HG03439 (cell line): Measurements from ENCODE around the gene RAB35.

Experiments
- ATAC-seq: cut with Tn5 transposase; IDR thresholded peaks from one replicate; pipeline ENCODE4 v1.9.1; 2021; ENCODE audit warnings: mild to moderate bottlenecking, moderate library complexity; ENCODE audit not compliant: unreplicated experiment

Gene RAB35

DNA sequence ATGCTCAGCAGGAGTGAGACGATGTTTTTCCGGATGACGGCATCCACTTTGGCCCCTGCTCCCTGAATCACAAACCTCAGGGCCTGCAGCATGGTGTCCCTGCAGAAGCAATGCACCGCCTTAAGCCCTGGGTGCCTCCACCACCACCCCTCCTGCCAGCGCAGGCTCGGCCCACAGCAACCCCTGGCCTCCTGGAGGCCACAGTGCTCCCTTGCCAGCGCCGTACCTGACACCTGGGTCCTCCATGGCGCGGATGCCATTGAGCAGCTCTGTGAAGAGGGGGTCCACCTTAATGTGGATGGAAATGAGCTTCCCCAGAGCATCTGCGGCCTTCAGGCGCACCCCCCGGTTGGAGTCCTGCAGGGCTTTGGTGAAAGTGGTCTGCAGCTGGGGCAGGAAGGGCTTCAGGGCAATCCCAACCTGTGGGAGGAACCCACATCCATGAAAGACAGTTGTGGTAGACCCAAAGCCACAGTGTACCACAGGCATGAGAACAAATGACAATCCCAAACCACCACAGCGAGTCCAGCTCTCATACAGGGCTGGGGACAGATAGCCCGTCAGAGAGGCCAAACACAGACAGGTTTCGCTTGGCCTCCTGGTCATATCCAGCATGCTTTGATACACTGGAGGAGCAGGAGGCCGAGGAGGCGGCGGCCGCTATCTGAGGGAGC lies 17.9 kb upstream of the RAB35 start:
- no peak for ATAC-seq

DNA sequence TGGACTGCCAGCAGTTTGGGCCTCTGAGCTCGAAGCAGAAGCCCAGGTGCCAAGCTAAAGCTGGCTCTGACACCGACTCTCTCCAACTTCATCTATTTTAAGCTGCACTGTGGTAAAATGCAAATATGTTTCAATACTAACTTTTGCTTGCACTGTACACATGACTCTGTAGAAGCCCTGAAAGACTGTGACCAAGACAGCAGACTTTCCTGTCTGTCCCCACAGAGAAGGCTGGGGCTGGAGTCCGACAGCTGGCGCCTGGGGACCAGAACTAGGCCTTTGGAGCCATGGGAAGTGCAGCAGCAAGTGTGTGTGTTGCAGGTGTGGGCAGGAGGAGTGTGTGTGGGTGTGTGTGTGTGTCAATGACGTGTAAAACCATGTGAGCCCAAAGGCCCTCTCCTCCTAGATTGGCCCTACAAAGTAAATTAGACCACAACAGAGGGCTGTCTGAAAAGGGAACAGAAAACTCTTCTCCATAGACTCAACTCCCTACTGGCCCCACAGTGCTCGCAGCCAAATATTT lies 16.4 kb upstream of the RAB35 start:
- peak; percentile 84 for ATAC-seq

DNA sequence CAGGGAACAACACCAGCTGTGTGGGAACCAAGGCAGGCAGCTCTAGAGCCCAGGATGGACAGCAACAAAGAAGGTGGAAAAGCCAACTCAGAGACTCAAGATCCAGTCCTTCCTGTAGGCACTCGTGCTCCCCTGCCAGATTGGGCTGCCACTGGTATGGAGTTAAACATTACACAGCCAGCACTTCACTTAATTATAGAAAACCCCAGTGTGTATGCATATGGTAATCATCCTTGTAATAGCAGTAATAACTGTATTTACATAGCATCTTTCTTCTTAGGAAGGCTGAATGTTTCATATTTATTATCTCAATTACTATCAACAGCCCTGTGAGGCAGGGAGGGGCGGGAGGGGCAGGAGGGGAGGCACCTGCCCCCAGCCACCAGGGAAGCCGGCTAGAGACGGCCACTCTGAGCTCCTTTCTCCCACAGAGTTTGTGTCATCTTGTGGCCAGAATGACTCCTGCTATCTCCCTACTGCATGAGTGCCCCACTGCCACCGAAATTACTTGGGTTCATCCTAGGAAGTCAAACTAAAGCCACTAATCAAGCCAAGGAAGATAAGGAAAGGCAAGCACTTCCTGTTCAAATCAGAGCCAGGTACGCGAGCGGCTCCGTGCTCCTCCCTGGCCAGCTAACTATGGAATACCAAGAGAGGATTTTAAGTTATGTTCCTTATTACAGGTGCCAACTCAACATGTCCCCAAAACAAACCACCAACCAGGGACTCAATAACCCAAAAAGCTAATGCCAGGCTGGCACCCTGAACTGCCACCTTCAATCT lies 15.7 kb upstream of the RAB35 start:
- ATAC-seq, result no peak

DNA sequence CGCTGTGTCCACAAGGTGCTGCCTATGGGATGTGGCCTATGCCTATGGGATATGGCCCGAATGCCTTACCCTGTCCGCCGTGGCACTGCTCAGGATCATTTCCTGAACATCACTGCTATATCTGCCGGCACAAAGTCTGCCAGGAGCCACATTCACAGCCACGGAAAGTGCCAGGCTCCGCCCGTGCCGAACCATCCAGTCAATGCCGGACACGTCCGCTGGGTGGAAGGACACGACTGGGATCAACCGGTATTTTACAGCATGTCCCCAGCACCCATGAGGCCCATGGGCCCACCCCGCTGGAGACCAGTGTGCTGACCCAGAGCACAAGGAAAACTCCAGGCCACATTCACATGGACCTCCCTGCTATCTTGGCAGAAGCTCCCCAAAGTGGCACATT lies 14.6 kb upstream of the RAB35 start:
- ATAC-seq, result no peak

DNA sequence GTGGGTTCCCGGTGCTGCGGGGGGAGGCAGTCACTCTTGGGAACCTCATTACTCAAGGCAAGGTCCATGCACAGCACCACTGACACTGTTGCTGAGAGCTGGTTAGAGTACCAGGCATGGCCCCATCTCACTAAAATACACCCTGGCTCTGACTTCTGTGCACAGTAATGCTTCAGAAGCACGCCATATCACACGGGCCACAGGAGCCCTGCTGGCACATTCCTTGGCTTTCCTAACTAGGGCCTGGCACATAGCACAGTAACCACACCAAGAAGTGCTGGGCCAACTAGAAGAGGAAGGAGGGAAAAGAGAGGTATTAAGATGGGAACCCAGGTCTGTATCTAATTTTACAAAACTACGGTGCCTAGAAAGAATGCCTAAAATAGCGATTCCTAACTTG lies 13.5 kb upstream of the RAB35 start:
- no peak for ATAC-seq

DNA sequence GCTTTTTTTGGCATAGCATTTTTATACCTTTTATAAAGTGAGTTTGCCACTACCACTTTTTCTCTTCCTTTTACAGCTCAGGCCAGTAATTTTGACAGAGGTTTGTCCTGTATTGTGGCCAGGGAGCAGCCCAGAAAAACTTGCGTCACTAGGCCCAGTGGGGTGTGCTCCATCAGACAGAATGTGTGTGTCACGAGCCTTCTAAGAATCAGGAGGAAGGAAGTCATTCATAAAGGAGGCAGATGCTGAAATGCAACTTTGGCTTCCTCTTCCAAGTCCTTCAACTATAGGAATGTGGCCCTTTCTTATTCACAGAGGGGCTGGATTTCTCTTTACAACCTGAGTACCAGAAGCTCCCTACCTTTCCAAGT lies 10.1 kb upstream of the RAB35 start:
- ATAC-seq, result no peak

DNA sequence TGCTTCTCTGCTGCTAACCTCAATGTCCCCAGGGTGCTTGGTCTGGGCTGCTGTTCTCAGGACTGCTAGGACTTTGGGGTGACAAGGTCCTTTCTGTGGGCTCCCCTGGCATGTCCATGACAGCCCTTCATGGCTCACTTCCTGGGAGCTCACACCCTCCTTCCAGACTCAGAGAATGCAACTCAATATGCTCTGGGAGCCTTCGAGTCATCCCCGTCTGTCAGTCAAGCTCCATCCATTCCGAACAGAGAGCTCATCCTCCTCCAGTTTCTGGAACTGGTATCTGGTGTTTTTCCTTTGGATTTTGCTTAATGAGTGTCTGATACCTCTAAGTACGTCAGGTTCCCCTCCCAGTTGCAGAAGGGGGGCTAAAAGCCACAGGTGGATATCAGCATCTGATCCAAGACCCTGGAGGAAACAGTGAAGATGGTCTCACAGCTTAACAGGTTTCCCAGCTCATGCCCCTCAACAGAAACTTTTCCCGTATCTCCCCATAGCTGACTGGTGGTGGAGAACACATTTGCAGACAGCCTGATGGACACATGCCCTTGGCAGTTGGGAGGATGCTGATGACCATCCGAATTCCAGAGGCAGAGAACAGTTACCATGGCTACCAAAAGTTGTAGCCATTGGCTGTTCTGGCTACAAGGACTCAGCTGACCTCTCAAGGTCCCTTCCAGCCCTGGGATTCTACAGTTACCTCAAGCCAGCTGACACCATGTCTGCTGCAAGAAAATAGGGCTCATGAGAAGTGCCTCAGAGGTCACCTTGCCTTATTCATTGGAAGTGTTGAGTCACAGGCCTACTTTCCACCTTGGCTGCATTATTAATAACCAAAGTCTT lies 9.5 kb upstream of the RAB35 start:
- ATAC-seq, result no peak

DNA sequence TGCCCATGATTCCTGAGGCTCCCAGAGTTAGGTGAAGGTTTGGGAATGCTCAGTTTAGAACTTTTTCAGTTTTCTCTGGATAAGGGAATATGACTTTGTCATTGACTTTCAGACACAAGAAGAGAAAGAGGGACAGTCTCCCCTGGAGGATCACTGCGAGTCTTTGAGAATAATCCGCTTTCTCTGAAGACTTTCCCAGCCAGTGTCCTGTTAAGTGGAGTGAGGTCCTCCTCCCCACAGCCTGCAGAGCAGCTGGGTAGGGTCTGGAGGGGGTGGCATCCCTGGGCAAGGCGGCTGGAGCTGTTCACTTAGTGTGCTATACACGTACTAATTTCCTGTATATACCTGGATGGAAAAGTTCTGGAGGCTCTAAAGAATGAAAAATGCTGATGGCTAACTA lies 8.5 kb upstream of the RAB35 start:
- no peak for ATAC-seq

DNA sequence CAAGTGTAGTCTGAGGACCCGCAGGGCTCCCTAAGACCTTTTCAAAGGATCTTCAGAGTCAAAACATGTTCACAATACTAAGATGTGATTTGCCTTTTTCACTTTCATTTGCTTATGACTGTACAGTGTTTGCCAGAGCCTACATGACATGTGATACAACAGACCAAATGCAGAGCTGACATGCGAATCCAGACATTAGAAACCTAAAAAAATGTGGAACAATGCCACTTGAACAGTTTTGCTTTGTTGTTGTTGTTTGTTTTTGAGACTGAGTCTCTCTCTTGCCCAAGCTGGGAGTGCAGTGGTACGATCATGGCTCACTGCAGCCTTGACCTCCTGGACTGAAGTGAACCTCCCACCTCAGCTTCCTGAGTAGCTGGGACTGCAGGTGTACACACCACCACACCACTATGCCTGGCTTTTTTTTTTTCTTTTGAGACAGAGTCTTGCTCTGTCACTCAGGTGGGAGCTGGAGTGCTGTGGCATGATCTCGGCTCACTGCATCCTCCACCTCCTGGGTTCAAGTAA lies 5.3 kb upstream of the RAB35 start:
- ATAC-seq, result peak; percentile 36

DNA sequence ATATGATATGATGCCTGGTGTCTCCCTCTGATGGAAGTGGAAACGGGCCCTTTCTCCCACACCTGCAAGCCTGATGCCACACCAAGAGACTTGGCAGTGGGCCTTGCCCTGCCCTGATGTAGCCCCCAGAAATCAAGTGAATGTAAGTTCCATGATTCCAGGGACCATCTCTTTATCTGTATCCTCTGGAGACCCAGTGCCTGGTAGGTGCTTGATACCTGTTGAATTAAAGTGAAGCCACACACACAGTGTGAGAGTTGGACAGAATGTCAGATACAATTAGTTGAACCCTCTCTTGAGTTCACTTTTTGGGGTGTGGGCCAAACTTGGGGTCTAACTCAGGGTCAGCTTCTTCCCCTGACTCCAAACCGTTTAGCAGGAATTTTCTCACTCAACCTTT lies 4.8 kb upstream of the RAB35 start:
- no peak for ATAC-seq

DNA sequence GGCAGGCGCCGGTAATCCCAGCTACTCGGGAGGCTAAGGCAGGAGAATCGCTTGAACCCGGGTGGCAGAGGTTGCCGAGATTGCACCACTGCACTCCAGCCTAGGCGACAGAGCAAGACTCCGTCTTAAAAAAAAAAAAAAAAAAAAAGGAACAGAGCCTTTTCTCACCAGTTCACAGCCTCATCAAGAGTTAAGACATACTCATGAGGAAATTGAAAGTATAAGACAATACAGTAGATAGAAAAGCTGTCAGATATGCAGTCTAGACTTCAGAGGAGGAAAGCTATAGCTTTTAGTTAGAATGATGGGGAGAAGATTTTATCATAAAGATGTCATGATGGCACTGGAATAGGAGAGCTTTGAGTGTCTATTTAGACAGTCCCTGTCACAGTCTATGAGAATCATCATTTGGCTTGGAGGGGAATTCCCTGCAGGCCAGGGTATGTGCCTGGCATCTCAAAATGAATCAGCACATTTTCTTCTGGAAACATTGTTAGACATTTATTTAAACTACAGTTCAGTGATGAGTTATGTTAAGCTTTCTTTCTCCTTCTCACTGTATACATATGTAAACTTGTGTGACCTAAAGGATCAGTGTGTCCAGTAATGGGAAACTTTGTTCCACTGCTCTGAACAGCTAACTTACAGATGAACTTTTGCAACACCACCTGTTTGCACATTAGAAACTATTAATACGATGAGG lies 2.9 kb upstream of the RAB35 start:
- no peak for ATAC-seq

DNA sequence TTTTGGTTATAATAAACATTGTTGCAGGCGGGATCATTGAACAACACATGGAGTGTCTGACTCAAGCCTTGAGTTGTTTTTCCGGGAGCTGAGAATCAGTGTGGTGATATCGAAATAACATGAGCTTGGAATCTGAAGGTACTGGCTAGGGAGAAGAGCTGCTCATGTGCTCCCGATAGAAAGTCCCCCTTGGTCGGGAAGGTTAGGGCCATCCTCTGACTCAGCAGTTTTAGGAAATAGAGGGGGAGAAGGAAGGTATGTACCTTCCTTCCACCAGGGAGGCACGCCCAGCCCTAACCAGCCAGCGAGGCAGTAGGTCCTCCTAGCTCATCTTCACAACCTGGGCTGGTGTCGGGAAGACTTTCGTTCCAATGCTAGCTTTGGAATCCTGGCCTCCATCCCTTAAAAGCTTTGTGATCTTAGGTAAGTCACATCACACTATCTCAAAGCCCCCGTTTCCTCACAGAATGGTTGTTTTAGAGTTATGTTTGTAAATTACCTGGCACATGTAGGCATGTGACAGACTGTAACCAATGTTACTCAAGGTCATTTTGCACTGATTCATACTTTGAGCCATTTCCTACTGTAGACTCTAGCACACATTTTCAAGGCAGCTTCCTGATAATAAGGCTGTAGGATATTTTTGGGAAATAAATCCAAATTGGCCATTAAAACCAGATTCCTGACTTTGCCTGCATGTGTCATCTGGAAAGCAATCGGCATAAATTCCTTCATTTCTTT lies 1.9 kb upstream of the RAB35 start:
- ATAC-seq, result no peak

DNA sequence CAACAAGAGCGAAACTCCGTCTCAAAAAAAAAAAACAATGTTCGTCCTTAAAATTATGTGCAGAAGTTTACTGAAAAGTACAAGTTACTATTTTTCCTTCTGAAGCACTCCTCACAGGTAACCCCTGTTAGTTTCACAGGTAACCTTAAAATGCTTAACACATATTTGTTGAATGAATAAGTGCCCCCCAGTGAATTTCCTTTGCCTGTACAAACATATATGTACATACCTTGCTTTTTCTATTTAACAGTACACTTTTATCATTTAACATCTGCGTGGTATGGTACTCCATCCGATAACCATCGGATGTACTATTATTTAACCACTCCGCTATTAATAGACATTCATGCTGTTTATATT lies 1.4 kb upstream of the RAB35 start:
- no peak for ATAC-seq

DNA sequence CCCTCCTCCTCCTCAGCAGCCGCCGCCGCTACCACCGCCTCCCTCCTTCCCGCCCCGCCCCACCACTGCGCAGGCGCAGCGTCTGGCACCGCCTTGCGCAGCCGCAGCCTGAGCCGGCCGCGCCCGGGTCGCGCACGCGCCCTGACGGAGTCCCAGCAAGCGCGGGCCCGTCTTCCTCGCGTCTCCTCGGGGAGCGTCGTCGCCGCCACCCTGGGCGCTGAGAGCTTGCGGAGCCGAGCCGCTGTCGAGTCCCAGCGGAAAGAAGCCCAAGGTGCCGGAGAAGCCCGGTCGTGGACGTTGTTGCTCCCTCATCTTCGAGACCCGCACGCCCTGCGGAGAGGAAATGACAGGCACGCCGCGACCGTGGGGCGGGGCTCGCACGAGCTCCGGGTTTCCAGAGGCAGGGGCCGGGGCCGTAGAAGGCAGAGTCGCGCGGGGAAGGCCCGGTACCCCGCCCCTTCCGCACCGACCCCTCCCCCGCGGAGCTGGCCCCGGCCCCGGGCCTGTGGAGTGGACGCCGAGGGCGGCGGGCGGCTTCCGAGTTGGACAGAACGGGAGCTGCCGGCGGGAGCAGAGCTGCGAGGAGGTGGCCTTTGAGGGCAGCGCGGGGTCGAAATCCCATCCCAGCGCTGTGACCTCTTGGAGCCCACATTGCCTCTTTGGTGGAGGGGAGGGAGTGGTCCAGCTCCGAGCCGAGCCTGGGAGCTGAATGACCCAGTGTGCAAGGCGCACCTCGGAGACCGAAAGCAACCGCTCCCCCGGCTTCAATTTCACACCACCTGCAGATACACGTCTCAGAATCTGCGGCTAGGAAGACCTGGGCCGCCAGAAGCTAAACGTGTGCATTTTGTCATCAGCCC lies 469 bp upstream of the RAB35 start:
- ATAC-seq, result peak; percentile 42

DNA sequence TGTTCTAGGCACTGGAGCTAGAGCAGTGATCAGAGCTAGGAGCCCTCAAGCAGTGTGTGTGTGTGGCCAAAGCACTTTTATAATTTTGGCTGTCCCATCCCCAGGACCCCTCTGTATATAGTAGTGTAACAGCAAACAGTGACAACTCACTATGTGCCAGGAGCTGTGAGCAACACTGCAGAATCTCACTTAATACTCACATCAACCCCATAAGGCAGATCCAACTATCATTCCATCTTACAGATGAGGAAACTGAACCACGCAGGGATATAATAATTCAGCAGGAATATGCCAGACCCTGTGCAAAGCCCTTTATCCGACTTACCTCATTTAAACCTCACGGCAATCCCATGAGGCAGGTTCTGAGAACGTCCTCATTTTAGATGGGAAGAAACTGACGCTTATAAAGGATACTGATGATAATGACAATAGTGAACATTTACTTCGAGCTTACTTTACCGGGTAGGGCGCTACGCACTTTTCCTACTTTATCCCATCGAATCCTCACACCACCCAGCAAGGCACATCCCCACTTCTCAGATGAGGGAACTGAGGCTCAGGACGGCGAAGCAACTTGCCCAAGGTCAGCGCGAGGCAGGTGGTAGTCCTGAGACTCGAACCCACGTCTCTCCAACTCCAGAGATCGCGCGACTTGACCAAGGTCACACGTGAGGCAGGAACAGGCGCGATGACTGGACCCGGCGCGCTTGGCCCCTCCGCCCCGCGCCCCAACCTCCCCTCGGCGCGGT lies 687 bp downstream of the RAB35 start:
- no peak for ATAC-seq

DNA sequence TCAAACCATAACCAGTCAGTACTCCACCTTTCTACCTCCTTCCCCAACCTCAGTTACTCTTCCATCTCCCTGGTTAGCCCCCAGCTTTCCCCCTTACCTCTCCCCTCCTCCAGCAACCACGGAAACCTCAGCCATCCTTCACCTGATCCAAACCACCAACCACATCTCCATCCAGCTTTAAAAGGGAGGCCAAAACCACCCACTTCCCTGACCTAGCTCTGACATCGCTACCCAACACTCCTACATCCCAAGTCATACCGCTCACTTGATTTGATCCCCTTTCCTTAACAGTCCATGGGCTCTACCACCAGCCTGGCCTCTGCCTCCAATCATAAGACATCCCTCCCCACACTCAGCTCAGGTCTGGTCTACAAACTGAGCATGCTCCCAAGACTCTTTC lies 1.5 kb downstream of the RAB35 start:
- no peak for ATAC-seq

DNA sequence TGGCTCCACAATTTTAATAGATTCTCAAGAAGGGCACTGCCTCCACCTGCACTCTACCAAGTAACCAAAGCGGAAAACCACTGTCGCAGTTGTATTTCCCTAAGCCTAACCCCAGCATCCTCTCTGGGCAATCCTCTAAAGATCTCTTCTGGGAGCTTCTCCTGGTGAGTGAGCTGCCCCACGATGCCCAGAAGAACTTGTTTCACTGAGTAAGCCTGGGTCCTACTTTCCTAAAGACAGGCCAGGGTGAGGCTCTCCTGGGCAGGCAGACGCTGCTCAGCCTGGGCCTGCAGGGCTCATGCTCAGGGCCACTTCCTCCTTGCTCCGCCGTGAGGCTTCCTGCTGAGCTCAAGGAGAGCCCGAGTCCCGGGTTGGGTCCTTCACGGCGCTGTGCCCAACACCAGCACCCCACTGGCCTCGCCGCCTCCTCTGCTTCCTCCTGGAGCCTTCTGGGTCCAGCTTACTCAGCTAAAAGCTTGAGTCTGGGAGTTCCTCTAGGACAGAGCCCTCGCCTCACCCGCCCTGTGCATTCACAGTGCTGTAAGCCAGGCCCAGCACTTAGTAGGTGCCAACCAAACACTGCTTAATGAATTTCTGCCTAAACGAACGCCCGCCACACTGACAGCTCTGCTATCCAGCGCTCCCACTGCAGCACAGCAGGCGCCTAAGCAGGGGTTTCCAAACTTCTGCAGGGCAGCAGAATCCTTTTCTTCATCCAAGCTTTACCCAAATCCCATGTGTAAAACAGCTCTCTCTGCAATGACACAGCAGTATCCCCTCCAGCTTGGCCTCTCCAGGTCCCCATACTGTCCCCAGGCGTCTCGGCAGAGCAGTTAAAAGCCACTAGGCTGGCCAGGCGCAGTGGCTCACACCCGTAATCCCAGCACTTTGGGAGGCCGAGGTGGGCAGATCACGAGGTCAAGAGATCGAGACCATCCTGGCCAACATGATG lies 5.7 kb downstream of the RAB35 start:
- ATAC-seq, result peak; percentile 63
